HepG2 (cell line): Measurements from ENCODE around the gene ERF. TPM values are rescaled to one million over a fixed set of nuclear protein-coding genes. Genes with fewer than 3 reads are reported as not detected.

ENCODE experiments used
- GATAD2A ChIP-seq: IDR thresholded peaks from 2 replicates; pipeline ENCODE4 v1.6.1; 2016
- KAT8 ChIP-seq: IDR thresholded peaks from 2 replicates; pipeline ENCODE4 v1.6.1; 2016; ENCODE audit warnings: missing genetic modification reagents, missing compliant biosample characterization
- MTA1 ChIP-seq: sonication (generic); formaldehyde crosslinking; IDR thresholded peaks from 2 replicates; pipeline ENCODE4 v1.4.0; 2020; ENCODE audit warnings: missing genetic modification reagents, mild to moderate bottlenecking, borderline replicate concordance
- PHF21A ChIP-seq: sonication (generic); formaldehyde crosslinking; IDR thresholded peaks from 2 replicates; pipeline ENCODE4 v1.5.0; 2020; ENCODE audit warnings: mild to moderate bottlenecking, missing genetic modification reagents
- RXRB ChIP-seq: IDR thresholded peaks from 2 replicates; pipeline ENCODE4 v1.6.1; 2016; ENCODE audit warnings: borderline replicate concordance, missing genetic modification reagents, missing compliant biosample characterization
- SCMH1 ChIP-seq: sonication (generic); formaldehyde crosslinking; IDR thresholded peaks from 2 replicates; pipeline ENCODE4 v1.9.0; 2021; ENCODE audit warnings: missing genetic modification reagents, mild to moderate bottlenecking, borderline replicate concordance
- ZFAT ChIP-seq: sonication (generic); formaldehyde crosslinking; conservative IDR thresholded peaks from 2 replicates; pipeline ENCODE4 v1.8.1; 2023; ENCODE audit warnings: missing genetic modification reagents, inconsistent platforms
- ZFP91 ChIP-seq: sonication (generic); formaldehyde crosslinking; IDR thresholded peaks from 2 replicates; pipeline ENCODE4 v1.9.0; 2022; ENCODE audit warnings: missing genetic modification reagents, mild to moderate bottlenecking, borderline replicate concordance
- ZNF281 ChIP-seq: sonication (generic); formaldehyde crosslinking; IDR thresholded peaks from 2 replicates; pipeline ENCODE4 v1.4.0; 2020; ENCODE audit warnings: missing genetic modification reagents, borderline replicate concordance
- ZNF343 ChIP-seq: sonication (generic); formaldehyde crosslinking; IDR thresholded peaks from 2 replicates; pipeline ENCODE4 v1.4.0; 2020; ENCODE audit warnings: mild to moderate bottlenecking, missing genetic modification reagents
- ZNF441 ChIP-seq: sonication (generic); formaldehyde crosslinking; IDR thresholded peaks from 2 replicates; pipeline ENCODE4 v1.7.0; 2021; ENCODE audit warnings: missing genetic modification reagents, borderline replicate concordance
- ZNF629 ChIP-seq: sonication (generic); formaldehyde crosslinking; conservative IDR thresholded peaks from 2 replicates; pipeline ENCODE4 v1.5.0; 2020; ENCODE audit warnings: missing genetic modification reagents
- ZNF788 ChIP-seq: sonication (generic); formaldehyde crosslinking; IDR thresholded peaks from 2 replicates; pipeline ENCODE4 v1.5.0; 2020; ENCODE audit warnings: mild to moderate bottlenecking, missing genetic modification reagents, borderline replicate concordance
- polyA plus RNA-seq, 8 experiments: library from polyadenylated mRNA; depleted of rRNA in 3 of 8; stranded (reverse) in 7 of 8; unstranded in 1 of 8; fragments of >200 nt; fragmentation: Illumina TruSeq in 4 of 8; extraction: Trizol in 4 of 8; gene quantifications; 2 replicates each; pipeline versions ENCODE4 v1.2.1 to v1.2.3, GENCODE V29; 2011 to 2016; ENCODE audit warnings: low read depth in 4 of 8, missing spikeins in 1 of 8, mixed read lengths in 1 of 8; ENCODE audit not compliant: insufficient read depth in 1 of 8
- total RNA-seq, 5 experiments: library from RNA; depleted of rRNA; stranded (reverse); fragments of >200 nt; fragmentation: Illumina TruSeq; extraction: Trizol; gene quantifications; 2 replicates each; pipeline ENCODE4 v1.2.3, GENCODE V29; 2016; ENCODE audit warnings: low read depth in 1 of 5
- TF ChIP-seq, protein P1 (sequence below): sonication (generic); formaldehyde crosslinking; conservative IDR thresholded peaks from 2 replicates; pipeline ENCODE4 v1.4.0; 2020; ENCODE audit warnings: mild to moderate bottlenecking, missing genetic modification reagents, moderate library complexity
- TF ChIP-seq, protein P2 (sequence below): sonication (generic); formaldehyde crosslinking; IDR thresholded peaks from 2 replicates; pipeline ENCODE4 v1.5.1; 2020; ENCODE audit warnings: mild to moderate bottlenecking, missing genetic modification reagents

Gene ERF
- total and polyA plus RNA-seq, 2 of the 13 experiments (the other 11 are each of a cell fraction or from before 2014, with no cell fraction given), result 67.1 to 69.9 TPM

GRCh38 chr19:42281827-42282762, 27.2 kb upstream of the ERF start (continued):
- TF ChIP-seq RXRB (CRISPR knock-in tag) (0 out of 2 replicates have a peak, but pooled peaks have one; percentile 13), ZNF788 (CRISPR knock-in tag) (no peak), ZNF441 (CRISPR knock-in tag) (no peak), ZFAT (CRISPR knock-in tag) (no peak), ZNF343 (0 out of 2 replicates have a peak, but pooled peaks have one; percentile 47), ZNF629 (peak; percentile 33; the same call in 1 of the 2 replicates), KAT8 (peak; percentile 37; the same call in 1 of the 2 replicates), ZNF281 (CRISPR knock-in tag) (no peak; the same call in 1 of the 2 replicates), ZFP91 (CRISPR knock-in tag) (peak; percentile 28; the same call in 1 of the 2 replicates), SCMH1 (no peak), GATAD2A (CRISPR knock-in tag) (peak; percentile 50), PHF21A (CRISPR knock-in tag) (peak; percentile 79), MTA1 (peak; percentile 90)
- TF ChIP-seq, protein P1, sequence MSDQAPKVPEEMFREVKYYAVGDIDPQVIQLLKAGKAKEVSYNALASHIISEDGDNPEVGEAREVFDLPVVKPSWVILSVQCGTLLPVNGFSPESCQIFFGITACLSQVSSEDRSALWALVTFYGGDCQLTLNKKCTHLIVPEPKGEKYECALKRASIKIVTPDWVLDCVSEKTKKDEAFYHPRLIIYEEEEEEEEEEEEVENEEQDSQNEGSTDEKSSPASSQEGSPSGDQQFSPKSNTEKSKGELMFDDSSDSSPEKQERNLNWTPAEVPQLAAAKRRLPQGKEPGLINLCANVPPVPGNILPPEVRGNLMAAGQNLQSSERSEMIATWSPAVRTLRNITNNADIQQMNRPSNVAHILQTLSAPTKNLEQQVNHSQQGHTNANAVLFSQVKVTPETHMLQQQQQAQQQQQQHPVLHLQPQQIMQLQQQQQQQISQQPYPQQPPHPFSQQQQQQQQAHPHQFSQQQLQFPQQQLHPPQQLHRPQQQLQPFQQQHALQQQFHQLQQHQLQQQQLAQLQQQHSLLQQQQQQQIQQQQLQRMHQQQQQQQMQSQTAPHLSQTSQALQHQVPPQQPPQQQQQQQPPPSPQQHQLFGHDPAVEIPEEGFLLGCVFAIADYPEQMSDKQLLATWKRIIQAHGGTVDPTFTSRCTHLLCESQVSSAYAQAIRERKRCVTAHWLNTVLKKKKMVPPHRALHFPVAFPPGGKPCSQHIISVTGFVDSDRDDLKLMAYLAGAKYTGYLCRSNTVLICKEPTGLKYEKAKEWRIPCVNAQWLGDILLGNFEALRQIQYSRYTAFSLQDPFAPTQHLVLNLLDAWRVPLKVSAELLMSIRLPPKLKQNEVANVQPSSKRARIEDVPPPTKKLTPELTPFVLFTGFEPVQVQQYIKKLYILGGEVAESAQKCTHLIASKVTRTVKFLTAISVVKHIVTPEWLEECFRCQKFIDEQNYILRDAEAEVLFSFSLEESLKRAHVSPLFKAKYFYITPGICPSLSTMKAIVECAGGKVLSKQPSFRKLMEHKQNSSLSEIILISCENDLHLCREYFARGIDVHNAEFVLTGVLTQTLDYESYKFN (CRISPR knock-in tag), result peak; percentile 86
- TF ChIP-seq, protein P2, sequence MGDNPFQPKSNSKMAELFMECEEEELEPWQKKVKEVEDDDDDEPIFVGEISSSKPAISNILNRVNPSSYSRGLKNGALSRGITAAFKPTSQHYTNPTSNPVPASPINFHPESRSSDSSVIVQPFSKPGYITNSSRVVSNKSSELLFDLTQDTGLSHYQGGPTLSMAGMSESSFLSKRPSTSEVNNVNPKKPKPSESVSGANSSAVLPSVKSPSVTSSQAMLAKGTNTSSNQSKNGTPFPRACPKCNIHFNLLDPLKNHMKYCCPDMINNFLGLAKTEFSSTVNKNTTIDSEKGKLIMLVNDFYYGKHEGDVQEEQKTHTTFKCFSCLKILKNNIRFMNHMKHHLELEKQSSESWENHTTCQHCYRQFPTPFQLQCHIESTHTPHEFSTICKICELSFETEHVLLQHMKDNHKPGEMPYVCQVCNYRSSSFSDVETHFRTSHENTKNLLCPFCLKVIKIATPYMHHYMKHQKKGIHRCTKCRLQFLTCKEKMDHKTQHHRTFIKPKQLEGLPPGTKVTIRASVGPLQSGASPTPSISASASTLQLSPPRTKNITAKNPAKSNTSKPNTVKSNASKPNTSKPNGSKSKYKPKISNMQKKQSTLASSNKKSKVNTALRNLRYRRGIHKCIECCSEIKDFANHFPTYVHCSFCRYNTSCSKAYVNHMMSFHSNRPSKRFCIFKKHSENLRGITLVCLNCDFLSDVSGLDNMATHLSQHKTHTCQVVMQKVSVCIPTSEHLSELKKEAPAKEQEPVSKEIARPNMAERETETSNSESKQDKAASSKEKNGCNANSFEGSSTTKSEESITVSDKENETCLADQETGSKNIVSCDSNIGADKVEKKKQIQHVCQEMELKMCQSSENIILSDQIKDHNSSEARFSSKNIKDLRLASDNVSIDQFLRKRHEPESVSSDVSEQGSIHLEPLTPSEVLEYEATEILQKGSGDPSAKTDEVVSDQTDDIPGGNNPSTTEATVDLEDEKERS (CRISPR knock-in tag), result no peak
